HL-60 (cell line): Measurements from ENCODE around the gene CAV1.

Experiments
- DNase-seq, 2 experiments: peaks; one replicate each; pipeline ENCODE4 v3.0.0-alpha.2; 2010 to 2020; ENCODE audit warnings: low read depth in 1 of 2, low spot score in 1 of 2
- H3K27ac ChIP-seq: fragments of 250-450 bp; sonication (Bioruptor Pico); replicated peaks from 2 replicates; pipeline ENCODE4 v1.5.1; 2020; ENCODE audit warnings: mild to moderate bottlenecking, moderate library complexity
- H3K27me3 ChIP-seq: fragments of 250-450 bp; sonication (Bioruptor Pico); 2 replicates; pipeline ENCODE4 v1.5.1; 2021; ENCODE audit warnings: mild to moderate bottlenecking, moderate library complexity; ENCODE audit not compliant: insufficient read depth, poor library complexity, severe bottlenecking
- H3K4me3 ChIP-seq: replicated peaks from 2 replicates; pipeline ENCODE4 v1.5.1; 2011; ENCODE audit warnings: mild to moderate bottlenecking, control low read depth, low read length; ENCODE audit not compliant: insufficient read depth
- GABPA ChIP-seq: IDR thresholded peaks from 2 replicates; pipeline ENCODE4 v1.6.1; 2012; ENCODE audit warnings: low read depth
- POLR2AphosphoS5 ChIP-seq: IDR thresholded peaks from 2 replicates; pipeline ENCODE4 v1.6.1; 2012; ENCODE audit warnings: low read depth
- SPI1 ChIP-seq: IDR thresholded peaks from 2 replicates; pipeline ENCODE4 v1.6.1; 2012; ENCODE audit warnings: low read depth, mild to moderate bottlenecking, borderline replicate concordance
- TF ChIP-seq, protein P1 (sequence below): IDR thresholded peaks from 2 replicates; pipeline ENCODE4 v1.6.1; 2012; ENCODE audit warnings: low read depth; ENCODE audit not compliant: insufficient replicate concordance
- TF ChIP-seq, protein P2 (sequence below): IDR thresholded peaks from one replicate; pipeline ENCODE4 v1.5.1; 2011; ENCODE audit warnings: low read length, control low read depth, inconsistent platforms; ENCODE audit not compliant: insufficient read depth

The CAV1 gene

DNA sequence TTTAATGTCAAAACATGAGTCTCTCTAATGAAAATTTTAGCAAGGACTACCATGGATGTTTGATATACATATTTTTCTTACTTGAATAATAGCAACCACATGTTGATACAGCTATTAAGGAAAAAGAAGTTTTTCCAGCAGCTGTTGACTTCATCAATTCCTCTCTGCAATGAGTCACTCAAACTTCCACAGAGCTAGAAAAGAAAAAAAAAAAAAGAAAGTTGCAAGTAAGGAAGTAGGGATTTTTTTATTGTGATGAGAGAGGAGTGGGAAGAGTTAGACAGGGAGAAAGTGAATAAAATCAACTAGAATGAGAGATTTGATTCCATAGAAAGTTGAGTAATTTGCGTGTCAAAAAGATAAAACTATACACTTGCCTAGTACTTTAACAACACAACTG is 46.2 kb downstream of the CAV1 start:
- Histone ChIP-seq H3K4me3 (no peak overlapping the region), H3K27ac (no peak overlapping the region), H3K27me3 (peaks cover 2% of the 10 kb centered on the region)
- no peak for TF ChIP-seq SPI1
- no peak for TF ChIP-seq GABPA
- TF ChIP-seq, protein P1, sequence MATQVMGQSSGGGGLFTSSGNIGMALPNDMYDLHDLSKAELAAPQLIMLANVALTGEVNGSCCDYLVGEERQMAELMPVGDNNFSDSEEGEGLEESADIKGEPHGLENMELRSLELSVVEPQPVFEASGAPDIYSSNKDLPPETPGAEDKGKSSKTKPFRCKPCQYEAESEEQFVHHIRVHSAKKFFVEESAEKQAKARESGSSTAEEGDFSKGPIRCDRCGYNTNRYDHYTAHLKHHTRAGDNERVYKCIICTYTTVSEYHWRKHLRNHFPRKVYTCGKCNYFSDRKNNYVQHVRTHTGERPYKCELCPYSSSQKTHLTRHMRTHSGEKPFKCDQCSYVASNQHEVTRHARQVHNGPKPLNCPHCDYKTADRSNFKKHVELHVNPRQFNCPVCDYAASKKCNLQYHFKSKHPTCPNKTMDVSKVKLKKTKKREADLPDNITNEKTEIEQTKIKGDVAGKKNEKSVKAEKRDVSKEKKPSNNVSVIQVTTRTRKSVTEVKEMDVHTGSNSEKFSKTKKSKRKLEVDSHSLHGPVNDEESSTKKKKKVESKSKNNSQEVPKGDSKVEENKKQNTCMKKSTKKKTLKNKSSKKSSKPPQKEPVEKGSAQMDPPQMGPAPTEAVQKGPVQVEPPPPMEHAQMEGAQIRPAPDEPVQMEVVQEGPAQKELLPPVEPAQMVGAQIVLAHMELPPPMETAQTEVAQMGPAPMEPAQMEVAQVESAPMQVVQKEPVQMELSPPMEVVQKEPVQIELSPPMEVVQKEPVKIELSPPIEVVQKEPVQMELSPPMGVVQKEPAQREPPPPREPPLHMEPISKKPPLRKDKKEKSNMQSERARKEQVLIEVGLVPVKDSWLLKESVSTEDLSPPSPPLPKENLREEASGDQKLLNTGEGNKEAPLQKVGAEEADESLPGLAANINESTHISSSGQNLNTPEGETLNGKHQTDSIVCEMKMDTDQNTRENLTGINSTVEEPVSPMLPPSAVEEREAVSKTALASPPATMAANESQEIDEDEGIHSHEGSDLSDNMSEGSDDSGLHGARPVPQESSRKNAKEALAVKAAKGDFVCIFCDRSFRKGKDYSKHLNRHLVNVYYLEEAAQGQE: no peak
- TF ChIP-seq, protein P2, sequence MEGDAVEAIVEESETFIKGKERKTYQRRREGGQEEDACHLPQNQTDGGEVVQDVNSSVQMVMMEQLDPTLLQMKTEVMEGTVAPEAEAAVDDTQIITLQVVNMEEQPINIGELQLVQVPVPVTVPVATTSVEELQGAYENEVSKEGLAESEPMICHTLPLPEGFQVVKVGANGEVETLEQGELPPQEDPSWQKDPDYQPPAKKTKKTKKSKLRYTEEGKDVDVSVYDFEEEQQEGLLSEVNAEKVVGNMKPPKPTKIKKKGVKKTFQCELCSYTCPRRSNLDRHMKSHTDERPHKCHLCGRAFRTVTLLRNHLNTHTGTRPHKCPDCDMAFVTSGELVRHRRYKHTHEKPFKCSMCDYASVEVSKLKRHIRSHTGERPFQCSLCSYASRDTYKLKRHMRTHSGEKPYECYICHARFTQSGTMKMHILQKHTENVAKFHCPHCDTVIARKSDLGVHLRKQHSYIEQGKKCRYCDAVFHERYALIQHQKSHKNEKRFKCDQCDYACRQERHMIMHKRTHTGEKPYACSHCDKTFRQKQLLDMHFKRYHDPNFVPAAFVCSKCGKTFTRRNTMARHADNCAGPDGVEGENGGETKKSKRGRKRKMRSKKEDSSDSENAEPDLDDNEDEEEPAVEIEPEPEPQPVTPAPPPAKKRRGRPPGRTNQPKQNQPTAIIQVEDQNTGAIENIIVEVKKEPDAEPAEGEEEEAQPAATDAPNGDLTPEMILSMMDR: no peak
- no peak for TF ChIP-seq POLR2AphosphoS5
- DNase-seq: no peak

DNA sequence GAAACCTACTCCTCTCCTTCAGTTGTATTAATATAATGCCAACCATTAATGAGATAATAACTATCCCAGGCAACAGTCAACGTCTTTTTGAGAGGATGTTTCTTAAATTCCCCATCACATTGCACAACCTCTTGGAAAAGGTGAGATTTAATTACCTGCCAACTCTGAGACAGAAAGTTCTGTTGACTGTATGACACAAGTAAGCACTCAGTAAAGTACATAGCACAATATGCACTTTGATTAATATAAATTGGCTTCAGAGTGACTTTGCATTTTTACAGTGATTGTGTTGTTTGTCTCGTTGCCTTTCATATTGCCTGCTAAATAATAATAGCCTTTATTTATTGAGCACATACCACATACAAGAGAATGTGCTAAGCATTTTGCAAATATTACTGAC is 46.7 kb downstream of the CAV1 start:
- no peak overlapping the region for H3K4me3 ChIP-seq
- peaks cover 2% of the 10 kb centered on the region for H3K27me3 ChIP-seq
- no peak for DNase-seq
- no peak overlapping the region for H3K27ac ChIP-seq
- no peak for TF ChIP-seq GABPA
- TF ChIP-seq, protein P2: no peak
- TF ChIP-seq POLR2AphosphoS5: no peak
- no peak for TF ChIP-seq SPI1
- TF ChIP-seq, protein P1: no peak

DNA sequence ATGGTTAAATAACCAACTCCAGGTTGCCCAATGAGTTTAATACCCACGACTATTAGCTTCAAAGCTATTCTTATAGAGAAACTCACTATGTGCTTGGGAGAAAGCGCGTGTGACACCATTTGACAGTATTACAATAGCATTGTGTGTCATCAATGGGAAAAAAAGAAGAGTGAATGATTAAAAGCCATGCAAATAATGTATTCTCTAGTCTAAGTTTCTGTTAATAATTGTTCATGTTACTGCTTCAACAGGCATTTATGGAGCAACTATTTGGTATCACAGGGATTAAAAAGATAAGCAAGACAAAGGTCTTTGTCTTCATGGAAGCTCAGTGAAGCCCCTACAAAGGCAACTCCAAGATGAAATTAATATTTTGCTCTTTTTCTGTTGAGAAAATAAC is 47.2 kb downstream of the CAV1 start:
- DNase-seq: no peak

DNA sequence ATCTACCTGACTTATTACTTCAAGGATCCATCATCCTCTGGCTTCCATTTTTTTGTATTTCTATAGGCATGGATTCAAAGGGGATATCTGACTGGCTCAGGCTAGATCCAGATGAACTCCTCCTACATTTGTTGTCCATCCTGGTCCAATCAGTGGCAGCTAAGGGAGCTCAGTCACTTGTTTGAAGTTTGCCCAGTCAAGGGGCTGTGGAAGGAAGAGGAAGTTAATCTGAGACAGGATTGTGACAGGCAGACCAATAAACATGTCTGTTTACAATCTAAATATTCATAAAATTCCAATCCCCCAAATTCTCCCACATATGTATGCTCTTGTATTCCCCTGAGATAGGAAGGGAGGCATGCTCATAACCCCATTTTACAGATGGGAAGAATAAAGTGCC is 48.7 kb downstream of the CAV1 start:
- H3K27ac ChIP-seq: no peak overlapping the region
- H3K4me3 ChIP-seq: no peak overlapping the region
- H3K27me3 ChIP-seq: peaks cover 2% of the 10 kb centered on the region
- TF ChIP-seq GABPA (no peak), SPI1 (no peak), POLR2AphosphoS5 (no peak)
- TF ChIP-seq, protein P1: no peak
- TF ChIP-seq, protein P2: no peak
- DNase-seq: no peak

More for the DNA sequence above, 47.2 kb downstream of the CAV1 start:
- H3K27ac ChIP-seq: no peak overlapping the region
- H3K4me3 ChIP-seq: no peak overlapping the region
- H3K27me3 ChIP-seq: peaks cover 2% of the 10 kb centered on the region
- TF ChIP-seq POLR2AphosphoS5: no peak
